LNCaP clone FGC (cell line): ENCODE results near the gene SLC23A2.
A peak's percentile ranks its signal among the peaks of the same experiment; 100 is the strongest.

Experiments used
- DNase-seq: peaks from one replicate; pipeline ENCODE4 v3.0.0-alpha.2; 2011; ENCODE audit warnings: low read depth
- H3K4me3 ChIP-seq: 2 replicates; pipeline ENCODE4 v1.5.1; 2011; ENCODE audit warnings: mild to moderate bottlenecking, low read depth, low read length, control low read depth
- TF ChIP-seq, protein P1 (sequence below): IDR thresholded peaks from 2 replicates; pipeline ENCODE4 v1.5.1; 2012; ENCODE audit warnings: mild to moderate bottlenecking; ENCODE audit not compliant: control insufficient read depth, insufficient read depth; ENCODE audit errors: extremely low read depth

Gene SLC23A2

DNA sequence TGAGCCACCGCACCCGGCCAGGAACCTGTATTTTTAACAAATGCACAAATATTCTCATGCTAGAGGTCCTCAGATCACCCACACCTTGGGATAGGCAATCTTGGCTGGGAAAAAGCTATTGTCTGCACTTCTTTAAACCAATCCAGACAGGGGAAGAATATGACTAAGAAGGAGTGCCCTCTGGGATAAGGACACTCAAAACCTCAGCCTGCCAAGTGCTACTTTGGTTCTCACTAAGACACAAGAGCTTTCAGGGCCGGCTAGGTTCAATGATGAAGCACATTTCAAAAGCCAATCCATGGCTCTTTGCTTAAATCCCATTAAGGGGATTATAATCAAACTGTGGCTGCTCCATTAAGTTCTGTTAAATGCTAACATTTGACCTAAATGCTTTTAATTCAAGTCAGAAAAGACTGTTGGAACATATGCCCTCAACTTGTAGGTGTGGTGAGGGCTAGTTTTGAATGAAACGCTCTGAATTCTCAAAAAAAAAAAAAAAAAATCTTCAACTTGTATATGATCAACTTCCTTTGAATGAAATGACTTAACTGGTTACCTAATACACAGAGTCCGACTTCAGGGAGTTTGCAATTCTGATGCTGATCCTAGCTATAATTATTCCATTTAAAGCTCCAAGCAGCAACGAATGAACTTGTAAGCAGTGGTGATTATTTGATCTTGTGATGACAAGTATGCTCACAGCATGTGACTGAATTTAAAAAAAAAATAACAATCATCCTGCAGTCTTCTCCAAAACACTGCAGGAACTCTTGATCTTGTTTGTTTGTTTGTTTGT, 56.6 kb downstream of the SLC23A2 start:
- TF ChIP-seq, protein P1, sequence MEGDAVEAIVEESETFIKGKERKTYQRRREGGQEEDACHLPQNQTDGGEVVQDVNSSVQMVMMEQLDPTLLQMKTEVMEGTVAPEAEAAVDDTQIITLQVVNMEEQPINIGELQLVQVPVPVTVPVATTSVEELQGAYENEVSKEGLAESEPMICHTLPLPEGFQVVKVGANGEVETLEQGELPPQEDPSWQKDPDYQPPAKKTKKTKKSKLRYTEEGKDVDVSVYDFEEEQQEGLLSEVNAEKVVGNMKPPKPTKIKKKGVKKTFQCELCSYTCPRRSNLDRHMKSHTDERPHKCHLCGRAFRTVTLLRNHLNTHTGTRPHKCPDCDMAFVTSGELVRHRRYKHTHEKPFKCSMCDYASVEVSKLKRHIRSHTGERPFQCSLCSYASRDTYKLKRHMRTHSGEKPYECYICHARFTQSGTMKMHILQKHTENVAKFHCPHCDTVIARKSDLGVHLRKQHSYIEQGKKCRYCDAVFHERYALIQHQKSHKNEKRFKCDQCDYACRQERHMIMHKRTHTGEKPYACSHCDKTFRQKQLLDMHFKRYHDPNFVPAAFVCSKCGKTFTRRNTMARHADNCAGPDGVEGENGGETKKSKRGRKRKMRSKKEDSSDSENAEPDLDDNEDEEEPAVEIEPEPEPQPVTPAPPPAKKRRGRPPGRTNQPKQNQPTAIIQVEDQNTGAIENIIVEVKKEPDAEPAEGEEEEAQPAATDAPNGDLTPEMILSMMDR, result no peak
- H3K4me3 ChIP-seq, result no peak overlapping the region
- no peak for DNase-seq

DNA sequence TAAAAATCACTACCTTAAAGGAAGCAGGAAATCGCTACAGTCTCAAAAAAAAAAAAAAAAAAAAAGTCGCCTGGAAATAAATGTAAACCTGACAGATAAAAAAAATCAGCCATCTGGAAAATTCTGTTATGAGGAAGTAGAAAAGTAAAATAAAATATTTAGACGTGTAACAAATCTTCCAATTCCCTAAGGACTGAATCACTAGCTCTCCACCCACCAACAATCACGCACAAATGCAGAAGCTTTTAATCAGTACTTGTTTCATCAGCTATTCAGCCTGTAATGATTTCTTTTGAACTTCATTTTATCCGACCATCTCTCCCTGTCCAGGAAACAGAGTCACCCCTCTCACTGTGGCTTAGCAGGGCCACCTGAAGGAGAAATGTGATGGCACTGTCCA, 59.0 kb downstream of the SLC23A2 start:
- H3K4me3 ChIP-seq, result no peak overlapping the region
- TF ChIP-seq, protein P1, result no peak
- no peak for DNase-seq

DNA sequence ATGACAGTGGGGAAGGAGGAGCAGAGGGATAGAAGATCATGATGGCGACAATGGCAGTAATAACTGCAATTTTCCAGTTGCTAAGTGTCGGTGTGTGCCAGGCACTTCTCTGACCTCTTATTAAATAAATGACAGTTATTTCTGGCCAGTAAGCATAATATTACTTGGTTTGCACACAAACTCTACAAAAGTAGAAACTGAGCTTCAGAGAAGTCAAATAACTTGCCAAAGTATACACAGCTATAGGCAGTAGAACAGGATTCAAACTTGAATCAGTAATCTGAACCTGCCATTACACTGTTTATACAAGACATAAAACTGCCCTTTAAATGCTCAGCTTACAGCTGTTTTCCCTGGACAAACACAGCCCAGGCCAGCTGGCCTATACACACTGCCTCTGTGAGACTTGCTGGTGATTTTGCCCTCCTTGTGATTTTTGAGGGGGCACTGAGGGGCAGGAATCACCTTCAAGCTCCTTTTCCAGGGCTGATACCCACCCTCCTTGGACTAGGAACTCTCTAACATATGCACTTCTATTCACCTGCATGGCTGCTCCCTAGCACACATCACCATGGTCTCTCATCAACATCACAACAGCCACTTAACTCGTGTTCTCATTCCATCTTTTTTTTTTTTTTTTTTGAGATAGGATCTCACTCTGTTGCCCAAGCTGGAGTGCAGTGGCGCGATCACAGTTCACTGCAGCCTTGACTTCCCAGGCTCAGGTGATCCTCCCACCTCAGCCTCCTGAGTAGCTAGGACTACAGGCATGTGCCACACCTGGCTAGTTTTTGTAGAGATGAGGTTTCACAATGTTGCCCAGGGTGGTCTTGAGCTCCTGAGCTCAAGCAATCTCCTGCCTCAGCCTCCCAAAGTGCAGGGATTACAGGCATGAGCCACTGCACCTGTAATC, 63.6 kb downstream of the SLC23A2 start:
- TF ChIP-seq, protein P1, result no peak
- DNase-seq, result peak; percentile 93
- peak overlapping the region; percentile 31 for H3K4me3 ChIP-seq

DNA sequence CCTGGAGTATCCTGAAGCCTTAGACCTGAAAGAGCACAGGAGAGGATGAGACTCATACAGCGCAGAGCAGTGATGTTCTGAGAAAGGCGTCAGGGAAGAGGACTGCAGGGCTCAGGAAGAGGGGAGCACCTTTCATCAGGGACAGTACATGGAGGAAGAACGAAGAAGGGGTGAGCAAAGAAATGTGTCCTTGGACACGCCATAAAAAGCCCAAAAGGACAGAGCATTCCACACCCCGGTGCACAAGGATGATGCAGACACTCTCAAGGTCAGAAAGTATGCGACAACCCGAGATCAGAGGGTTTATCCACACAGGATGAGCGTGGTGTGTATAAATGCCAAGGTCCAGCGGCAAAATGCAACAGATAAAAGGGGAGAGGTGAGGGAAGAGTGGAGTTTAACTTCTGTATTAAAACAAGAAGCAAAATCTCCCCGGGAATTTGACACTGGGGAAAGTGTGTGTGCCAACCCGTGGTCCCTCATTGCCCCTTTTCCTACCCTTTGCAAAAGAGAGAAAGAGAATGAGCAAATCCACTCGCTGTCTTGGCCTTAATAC, 64.4 kb downstream of the SLC23A2 start:
- peak overlapping the region; percentile 31 for H3K4me3 ChIP-seq
- TF ChIP-seq, protein P1, result no peak
- DNase-seq, result no peak

DNA sequence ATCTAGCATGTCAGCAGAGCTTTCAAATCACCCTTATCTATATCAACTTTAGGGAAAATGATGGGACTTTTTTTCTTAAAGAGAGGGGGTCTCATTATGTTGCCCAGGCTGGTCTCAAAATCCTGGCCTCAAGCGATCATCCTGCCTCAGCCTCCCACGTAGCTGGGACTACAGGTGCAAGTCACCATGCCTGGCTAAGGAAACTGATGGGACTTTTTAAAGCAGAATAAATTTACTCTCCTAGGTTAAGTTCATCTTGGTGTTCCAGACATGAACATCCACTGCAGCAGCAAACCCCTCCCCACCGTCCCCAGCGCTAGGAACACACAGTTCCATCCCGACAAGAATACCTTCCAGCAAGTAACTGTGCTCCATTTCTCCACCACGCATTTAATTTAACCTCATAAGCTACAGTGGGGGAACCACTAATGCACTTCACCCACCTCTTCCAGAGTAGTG, 64.9 kb downstream of the SLC23A2 start:
- peak overlapping the region; percentile 31 for H3K4me3 ChIP-seq
- no peak for DNase-seq
- TF ChIP-seq, protein P1, result no peak

DNA sequence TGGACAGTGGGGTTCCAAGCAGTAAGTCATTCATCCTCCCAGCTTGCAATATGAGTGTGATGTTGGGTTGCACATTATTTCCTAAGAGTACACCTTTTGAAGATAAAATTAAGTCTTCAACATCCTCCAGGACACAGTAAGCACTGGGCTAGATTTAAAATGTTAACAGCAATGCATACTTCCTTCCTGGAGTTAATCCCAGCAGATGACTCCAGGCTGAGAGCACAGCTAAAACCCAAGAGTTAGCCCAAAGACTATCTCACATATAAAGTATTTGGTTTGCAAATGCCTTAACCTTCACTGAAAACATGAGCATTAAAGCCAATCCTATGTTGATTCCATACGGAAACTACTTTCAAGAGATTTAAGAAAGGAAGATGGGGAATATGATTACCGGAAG, 69.2 kb downstream of the SLC23A2 start:
- no peak for DNase-seq
- H3K4me3 ChIP-seq, result no peak overlapping the region
- TF ChIP-seq, protein P1, result no peak
